Stimulated activated naive CD8-positive, alpha-beta T cell treated with anti-CD3 and anti-CD28 coated beads, Interleukin-15, amount 100 ng/mL, for 72 hours (primary cell): ENCODE data around the gene MOCOS.
A peak's percentile ranks its signal among the peaks of the same experiment; 100 is the strongest.

Source experiments
- ATAC-seq: fragments of 150-1000 bp; cut with Tn5 transposase; 2 replicates; pipeline ENCODE4 v1.10.0; 2021; ENCODE audit warnings: mild to moderate bottlenecking, moderate library complexity
- DNase-seq, 2 donors: peaks; one replicate each; pipeline ENCODE4 v3.0.0; 2021 to 2022
- H3K27ac Mint-ChIP-seq, 2 donors: one replicate each; pipeline ENCODE4 v1.8.0; 2022; ENCODE audit warnings: mild to moderate bottlenecking in 2 of 2, mixed read lengths in 2 of 2, moderate library complexity in 2 of 2
- H3K27me3 Mint-ChIP-seq: one replicate; pipeline ENCODE4 v1.8.0; 2022; ENCODE audit warnings: mixed read lengths
- H3K4me1 Mint-ChIP-seq: one replicate; pipeline ENCODE4 v1.8.0; 2022; ENCODE audit warnings: mild to moderate bottlenecking, mixed read lengths
- H3K4me3 Mint-ChIP-seq, 2 donors: one replicate each; pipeline ENCODE4 v1.8.0; 2022; ENCODE audit warnings: mild to moderate bottlenecking in 2 of 2, mixed read lengths in 2 of 2, moderate library complexity in 1 of 2
- H3K9me3 Mint-ChIP-seq, 2 donors: one replicate each; pipeline ENCODE4 v1.8.0; 2022; ENCODE audit warnings: mixed read lengths in 2 of 2

MOCOS gene

DNA sequence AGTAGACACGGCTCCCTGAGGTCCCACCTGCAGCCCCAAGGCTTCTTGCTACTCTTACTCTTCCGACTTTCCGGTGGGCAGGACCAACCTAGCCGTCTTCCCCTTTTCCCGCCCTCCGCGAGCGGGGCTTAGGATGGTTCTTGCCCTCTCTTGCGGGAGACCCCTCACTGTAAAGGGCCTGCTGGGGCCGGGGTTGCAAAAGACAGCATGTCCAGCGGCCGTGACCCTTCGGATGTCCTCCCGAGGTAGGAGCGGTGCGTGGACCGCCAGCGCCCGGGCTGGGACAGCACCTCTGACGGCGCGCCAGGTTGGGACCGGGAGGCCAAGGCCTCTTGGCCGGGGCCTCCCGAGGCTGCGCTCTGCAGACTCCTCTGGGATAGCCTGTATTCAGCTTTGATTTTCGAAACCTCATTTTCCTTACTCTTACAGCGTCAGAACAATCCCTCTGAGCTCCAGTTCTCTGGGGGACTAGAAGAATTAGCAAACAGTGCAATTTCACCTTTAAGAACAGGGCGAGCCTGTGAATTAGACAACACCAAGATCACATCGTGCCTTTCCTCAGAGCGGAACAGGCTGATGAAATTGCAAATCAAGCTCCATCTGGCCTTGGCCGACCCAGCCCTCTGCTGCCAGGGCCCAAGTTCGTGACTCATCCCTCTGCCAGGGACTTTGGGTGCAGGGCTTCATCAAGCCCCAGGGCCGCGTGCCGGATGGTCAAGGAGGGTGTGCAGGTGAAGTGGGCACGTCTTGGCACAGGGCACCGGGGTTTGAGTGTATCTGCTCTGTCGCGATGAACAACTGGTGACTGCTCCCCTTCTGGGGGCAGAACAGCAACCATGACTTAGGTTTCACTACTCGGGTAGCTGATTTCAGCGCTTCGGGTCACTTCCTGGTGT lies 777 bp downstream of the MOCOS start:
- peak overlapping the region; percentile 72 to 82 for H3K4me3 Mint-ChIP-seq
- H3K4me1 Mint-ChIP-seq, result peaks cover 14% of the 10 kb centered on the region
- H3K27me3 Mint-ChIP-seq, result peaks cover 40% of the 10 kb centered on the region
- DNase-seq, result no peak
- no peaks in the 10 kb centered on the region for H3K9me3 Mint-ChIP-seq
- no peak overlapping the region for H3K27ac Mint-ChIP-seq
- ATAC-seq, result peak; percentile 3

DNA sequence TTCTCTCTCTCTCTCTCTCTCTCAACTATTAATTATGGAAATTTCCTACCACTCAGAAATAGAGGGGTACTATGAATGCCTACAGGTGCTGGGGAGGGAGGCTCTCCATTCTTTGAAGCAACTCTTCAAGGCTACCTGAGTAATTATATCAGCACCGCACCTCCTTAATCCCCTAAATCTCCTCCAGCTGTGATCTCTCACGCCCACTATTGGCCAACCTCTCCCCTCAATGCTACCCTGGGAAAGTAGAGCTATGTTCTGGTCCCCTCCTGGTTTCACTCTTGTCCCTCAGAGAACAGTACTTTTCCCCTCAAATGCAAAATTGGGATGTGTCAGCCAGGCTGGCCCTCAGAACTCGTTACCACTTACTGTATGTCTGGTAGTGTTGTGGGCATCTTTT lies 1.6 kb downstream of the MOCOS start:
- peaks cover 40% of the 10 kb centered on the region for H3K27me3 Mint-ChIP-seq
- H3K4me1 Mint-ChIP-seq, result peaks cover 14% of the 10 kb centered on the region
- peak overlapping the region in 1 of 2 donors; percentile 25 for H3K4me3 Mint-ChIP-seq
- no peaks in the 10 kb centered on the region for H3K9me3 Mint-ChIP-seq
- DNase-seq, result no peak
- peak overlapping the region in 1 of 2 donors; percentile 22 for H3K27ac Mint-ChIP-seq
- ATAC-seq, result no peak

- Mint-ChIP-seq H3K4me1 (peaks cover 14% of the 10 kb centered on the region), H3K9me3 (no peaks in the 10 kb centered on the region), H3K4me3 (no peak overlapping the region), H3K27me3 (peaks cover 41% of the 10 kb centered on the region), H3K27ac (no peak overlapping the region)
- ATAC-seq (no peak), DNase-seq (no peak)
Observed at GRCh38 chr18:36189486-36189885, 2.2 kb downstream of the MOCOS start.

DNA sequence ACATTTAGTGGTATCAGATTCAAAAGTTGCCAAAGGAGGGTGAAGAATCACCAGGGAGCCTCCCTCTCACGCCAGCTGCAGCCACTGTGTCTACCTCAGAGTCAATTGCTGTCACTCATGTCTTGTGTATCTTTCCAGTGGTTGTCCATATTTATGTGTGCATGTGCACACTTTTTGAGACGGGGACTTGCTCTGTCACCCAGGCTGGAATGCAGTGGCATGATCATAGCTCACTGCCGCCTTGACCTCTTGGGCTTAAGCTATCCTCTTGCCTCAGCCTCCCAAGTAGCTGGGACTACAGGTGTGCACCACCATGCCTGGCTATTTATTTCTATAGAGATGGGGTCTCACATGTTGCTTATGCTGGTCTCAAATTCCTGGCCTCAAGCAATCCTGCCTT lies 4.0 kb downstream of the MOCOS start:
- H3K4me3 Mint-ChIP-seq, result no peak overlapping the region
- ATAC-seq, result no peak
- no peak overlapping the region for H3K27ac Mint-ChIP-seq
- no peak for DNase-seq
- peaks cover 50% of the 10 kb centered on the region for H3K27me3 Mint-ChIP-seq
- no peaks in the 10 kb centered on the region for H3K9me3 Mint-ChIP-seq
- peaks cover 14% of the 10 kb centered on the region for H3K4me1 Mint-ChIP-seq

DNA sequence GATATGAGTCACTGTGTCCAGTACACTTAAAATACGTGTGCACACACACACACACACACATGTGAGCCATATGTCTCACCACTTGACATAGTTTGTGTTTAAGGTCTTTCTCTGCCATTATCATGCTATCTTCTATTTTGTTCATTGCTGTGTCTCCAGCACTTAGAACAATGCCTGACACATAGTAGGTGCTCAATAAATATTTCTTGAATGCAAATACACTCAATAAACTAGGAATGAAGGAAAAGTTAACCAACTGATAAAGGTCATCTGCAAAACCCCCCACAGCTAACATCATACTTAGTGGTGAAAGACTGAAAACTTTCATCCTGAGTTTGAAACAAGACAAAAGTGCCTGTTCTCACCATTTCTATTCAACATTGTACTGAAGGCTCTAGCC lies 4.4 kb downstream of the MOCOS start:
- H3K27ac Mint-ChIP-seq, result no peak overlapping the region
- no peaks in the 10 kb centered on the region for H3K9me3 Mint-ChIP-seq
- peaks cover 50% of the 10 kb centered on the region for H3K27me3 Mint-ChIP-seq
- no peak overlapping the region for H3K4me3 Mint-ChIP-seq
- H3K4me1 Mint-ChIP-seq, result peaks cover 14% of the 10 kb centered on the region
- DNase-seq (no peak), ATAC-seq (no peak)

DNA sequence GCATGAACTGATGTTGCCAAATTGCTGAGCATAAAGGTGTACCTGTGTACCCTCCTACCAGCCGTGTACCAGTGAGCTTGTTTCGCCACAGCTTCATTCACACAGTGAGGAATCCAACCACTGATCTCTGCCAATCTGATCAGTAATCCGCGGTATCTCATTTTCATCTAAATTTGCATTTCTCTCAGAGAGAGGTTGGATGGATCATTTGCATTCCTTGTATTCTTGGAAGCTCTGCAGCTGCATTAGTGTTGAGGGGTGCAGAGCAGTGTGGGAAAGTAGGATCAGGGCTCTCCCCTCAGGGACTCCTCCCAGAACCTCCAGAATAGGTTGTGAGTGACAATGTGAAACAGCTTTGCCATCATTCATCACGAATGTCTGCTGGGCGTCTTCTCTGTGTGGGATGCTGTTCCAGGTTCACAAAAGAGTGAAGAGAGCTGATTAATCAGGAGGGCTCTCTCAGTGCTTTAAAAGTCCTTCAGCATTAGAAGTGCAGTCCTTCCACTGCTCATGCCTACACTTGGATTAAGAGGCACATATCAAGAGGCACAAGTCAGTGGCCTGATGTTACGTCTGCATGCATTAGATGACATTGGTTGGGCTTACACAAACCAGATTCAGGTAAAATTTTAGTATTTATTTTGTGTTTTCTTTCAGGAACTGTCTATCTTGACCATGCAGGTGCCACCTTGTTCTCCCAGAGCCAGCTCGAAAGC lies 7.5 kb downstream of the MOCOS start:
- Mint-ChIP-seq H3K4me1 (no peaks in the 10 kb centered on the region), H3K27ac (no peak overlapping the region)
- ATAC-seq, result no peak

DNA sequence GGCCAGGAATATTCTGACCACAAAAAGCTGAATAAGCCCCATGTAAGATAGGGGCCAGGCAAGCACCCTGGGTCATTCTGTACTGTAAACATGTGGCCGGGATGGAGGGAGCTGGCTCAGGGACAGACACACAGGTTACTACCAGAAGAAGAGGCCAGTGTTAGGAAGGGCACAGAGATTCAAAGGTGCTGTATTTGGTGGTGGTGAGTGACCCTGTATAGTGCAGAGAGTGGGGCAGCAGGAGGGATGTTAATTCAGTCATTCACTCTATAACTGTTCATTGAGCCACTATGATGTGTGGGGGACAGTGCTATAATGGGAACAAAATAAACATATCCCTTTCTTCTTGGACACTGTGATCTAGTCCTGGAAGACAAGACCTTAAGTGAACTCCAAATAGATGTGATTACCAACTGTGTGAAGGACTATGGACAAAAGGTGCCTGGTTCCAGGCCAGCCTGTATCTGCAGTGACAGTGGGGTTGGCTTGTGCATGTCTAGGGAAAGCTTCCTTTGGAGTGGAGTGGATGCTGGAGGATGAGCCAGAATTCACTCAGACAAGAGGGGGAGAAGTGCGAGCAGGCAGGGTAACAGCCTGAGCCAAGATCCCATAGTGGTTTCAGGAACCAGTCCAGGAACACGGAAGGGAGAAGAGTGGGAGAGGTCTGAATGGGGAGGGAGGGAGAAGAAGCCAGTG lies 8.3 kb downstream of the MOCOS start:
- H3K27me3 Mint-ChIP-seq, result peaks cover 22% of the 10 kb centered on the region
- DNase-seq (no peak), ATAC-seq (no peak)
- H3K27ac Mint-ChIP-seq, result peak overlapping the region in 1 of 2 donors; percentile 83
- no peaks in the 10 kb centered on the region for H3K4me1 Mint-ChIP-seq
- H3K9me3 Mint-ChIP-seq, result no peaks in the 10 kb centered on the region
- no peak overlapping the region for H3K4me3 Mint-ChIP-seq

More for the DNA sequence above, 7.5 kb downstream of the MOCOS start:
- H3K4me3 Mint-ChIP-seq, result no peak overlapping the region
- peaks cover 28% of the 10 kb centered on the region for H3K27me3 Mint-ChIP-seq
- no peak for DNase-seq
- no peaks in the 10 kb centered on the region for H3K9me3 Mint-ChIP-seq

- no peaks in the 10 kb centered on the region for H3K9me3 Mint-ChIP-seq
- no peak for ATAC-seq
- H3K27me3 Mint-ChIP-seq, result peaks cover 18% of the 10 kb centered on the region
- H3K4me1 Mint-ChIP-seq, result no peaks in the 10 kb centered on the region
- DNase-seq, result no peak
- H3K4me3 Mint-ChIP-seq, result no peak overlapping the region
- H3K27ac Mint-ChIP-seq, result no peak overlapping the region
Observed at GRCh38 chr18:36196238-36196995, 9.1 kb downstream of the MOCOS start.

GRCh38 chr18:36197511-36198166 lies 10.3 kb downstream of the MOCOS start:
- Mint-ChIP-seq H3K27me3 (peaks cover 18% of the 10 kb centered on the region), H3K4me1 (no peaks in the 10 kb centered on the region), H3K27ac (no peak overlapping the region), H3K9me3 (no peaks in the 10 kb centered on the region), H3K4me3 (no peak overlapping the region)
- DNase-seq, result no peak
- ATAC-seq, result no peak

- no peaks in the 10 kb centered on the region for H3K4me1 Mint-ChIP-seq
- ATAC-seq (no peak), DNase-seq (no peak)
- no peaks in the 10 kb centered on the region for H3K9me3 Mint-ChIP-seq
- no peak overlapping the region for H3K4me3 Mint-ChIP-seq
- peak overlapping the region; percentile 6 to 49 for H3K27ac Mint-ChIP-seq
- peaks cover 14% of the 10 kb centered on the region for H3K27me3 Mint-ChIP-seq
Observed at GRCh38 chr18:36199691-36200295, 12.5 kb downstream of the MOCOS start.

DNA sequence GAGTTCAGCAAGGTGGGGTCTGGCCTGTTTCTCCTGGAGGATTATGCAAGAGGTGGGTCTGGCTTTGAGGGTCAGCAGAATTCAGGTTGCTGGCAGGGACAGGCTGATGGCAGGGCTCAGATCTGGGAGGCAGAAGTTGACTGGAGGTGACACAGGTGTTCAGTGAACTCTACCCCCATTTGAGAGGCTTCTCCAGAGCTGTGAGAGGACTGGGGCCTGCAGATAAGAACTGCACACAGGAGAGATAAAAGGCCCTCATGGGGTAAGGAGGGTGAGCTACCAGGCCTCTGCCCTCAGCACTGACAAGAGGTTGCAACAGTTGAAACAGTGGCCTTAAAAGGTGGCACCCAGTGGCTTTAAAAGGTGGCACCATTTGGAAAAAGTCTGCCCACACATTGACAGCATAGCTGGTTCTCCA lies 13.1 kb downstream of the MOCOS start:
- no peak for DNase-seq
- Mint-ChIP-seq H3K27me3 (peaks cover 8% of the 10 kb centered on the region), H3K4me3 (no peak overlapping the region), H3K27ac (peak overlapping the region in 1 of 2 donors; percentile 49), H3K4me1 (no peaks in the 10 kb centered on the region), H3K9me3 (no peaks in the 10 kb centered on the region)
- no peak for ATAC-seq

DNA sequence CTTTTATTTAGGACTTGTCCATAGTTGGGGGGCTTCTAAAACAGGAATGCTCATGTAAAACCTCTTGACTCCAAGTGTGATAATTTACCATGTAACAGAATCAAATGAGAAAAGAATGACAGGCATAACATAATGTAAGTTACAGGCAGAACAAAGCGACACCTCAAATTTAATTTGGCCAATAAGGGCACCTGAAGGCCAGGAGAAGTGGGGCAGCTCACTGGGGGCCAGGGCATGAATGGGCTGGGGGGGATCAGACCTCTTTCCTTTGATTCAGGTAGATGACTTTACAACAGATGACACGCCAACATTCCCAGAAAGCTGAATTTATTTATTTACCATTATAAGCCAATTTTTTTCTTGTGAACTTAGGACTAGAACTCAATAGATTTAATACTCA lies 14.5 kb downstream of the MOCOS start:
- no peak for ATAC-seq
- no peak overlapping the region for H3K4me3 Mint-ChIP-seq
- DNase-seq, result no peak
- no peaks in the 10 kb centered on the region for H3K4me1 Mint-ChIP-seq
- H3K27me3 Mint-ChIP-seq, result no peaks in the 10 kb centered on the region
- no peak overlapping the region for H3K27ac Mint-ChIP-seq
- H3K9me3 Mint-ChIP-seq, result no peaks in the 10 kb centered on the region

DNA sequence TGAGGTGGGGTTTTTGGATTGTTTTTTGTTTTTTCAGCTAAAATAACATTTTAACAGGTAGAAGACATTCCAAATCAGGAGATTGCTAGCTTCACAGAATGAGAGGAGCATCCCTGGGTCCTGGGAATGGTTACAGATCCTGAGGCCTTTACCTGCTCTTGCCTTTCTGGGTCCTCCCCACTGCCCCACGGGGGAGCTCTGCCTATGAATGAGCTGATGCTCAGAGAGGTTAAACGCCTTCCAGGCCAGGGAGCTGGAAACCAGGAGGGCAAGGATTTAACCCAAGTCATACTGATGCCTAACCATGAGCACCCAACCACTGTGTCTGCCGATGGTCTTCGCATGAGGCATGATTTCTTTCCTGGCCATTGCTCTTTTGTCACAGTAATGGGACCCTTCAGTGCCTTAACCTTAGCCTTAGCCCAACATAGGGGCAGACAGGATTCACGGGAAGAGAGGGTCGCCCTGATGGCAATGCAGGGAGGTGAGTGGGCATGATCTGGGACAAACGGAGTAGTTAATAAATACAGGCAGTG lies 16.1 kb downstream of the MOCOS start:
- Mint-ChIP-seq H3K9me3 (peaks cover 8 to 10% of the 10 kb centered on the region in 2 donors), H3K27ac (no peak overlapping the region), H3K4me3 (no peak overlapping the region), H3K27me3 (peaks cover 5% of the 10 kb centered on the region), H3K4me1 (no peaks in the 10 kb centered on the region)
- ATAC-seq, result no peak
- no peak for DNase-seq

- H3K4me1 Mint-ChIP-seq, result no peaks in the 10 kb centered on the region
- ATAC-seq, result no peak
- no peak for DNase-seq
Observed at GRCh38 chr18:36205166-36205565, 17.9 kb downstream of the MOCOS start.

More at GRCh38 chr18:36205166-36205565, 17.9 kb downstream of the MOCOS start:
- no peak overlapping the region for H3K4me3 Mint-ChIP-seq
- H3K9me3 Mint-ChIP-seq, result peaks cover 8 to 16% of the 10 kb centered on the region in 2 donors
- no peak overlapping the region for H3K27ac Mint-ChIP-seq
- peaks cover 12% of the 10 kb centered on the region for H3K27me3 Mint-ChIP-seq
